ENCODE results near the gene COL27A1. TPM values are rescaled to one million over a fixed set of nuclear protein-coding genes. Genes with fewer than 3 reads are reported as not detected.

The COL27A1 gene
- polyA plus RNA-seq, 4 donors: 31.8 to 52.3 (median 39.3) TPM

DNA sequence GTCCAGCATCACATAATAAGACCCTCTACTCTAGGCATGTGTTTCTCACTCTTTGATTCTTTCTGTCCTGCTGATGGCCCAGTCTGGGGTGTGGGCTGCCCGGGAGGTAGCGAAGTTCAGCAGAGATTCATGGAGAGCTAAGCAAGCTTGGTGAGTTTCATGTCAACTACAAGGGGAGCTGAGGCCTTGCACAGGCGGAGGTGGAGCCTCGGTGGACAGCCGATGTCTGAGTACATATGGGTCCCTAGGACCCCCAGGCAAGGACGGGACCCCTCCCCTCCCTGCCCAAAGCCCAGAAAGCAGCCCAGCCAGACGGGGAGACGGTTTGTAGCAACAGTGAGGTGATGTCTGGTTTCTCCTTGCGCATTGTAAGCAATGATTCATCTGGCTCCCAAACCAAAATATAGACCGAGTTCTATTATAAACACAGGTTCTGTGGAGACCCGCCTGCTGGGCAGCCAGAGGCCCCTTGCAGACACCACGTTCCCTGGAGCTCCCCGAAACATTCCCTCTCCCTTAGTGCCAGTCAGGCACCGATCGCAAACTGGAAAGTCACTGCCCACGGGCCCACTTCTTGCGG, 45.5 kb downstream of the COL27A1 start:
- no peak for DNase-seq (ENCODE audit: low read depth in 4 of 4, low spot score in 3 of 4)

DNA sequence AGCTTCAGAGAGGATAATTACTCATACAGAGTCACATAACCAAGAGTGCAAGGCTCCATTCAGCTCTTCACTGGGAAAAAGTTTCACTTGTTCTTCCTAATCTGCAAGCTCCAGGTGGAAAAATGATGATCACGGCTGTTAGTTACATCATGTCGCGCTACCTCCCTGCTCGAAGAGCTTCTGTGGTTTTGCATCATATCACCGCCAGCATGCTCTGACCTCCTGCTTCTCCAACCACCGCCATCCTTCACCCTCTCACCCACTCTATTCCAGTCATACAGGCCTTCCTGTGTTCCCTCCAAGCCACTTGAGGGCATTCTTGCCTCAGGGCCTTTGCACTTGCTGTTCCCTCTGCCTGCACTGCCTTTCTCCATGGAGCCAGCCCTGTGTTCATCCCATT, 47.1 kb downstream of the COL27A1 start:
- DNase-seq (ENCODE audit: low read depth in 4 of 4, low spot score in 3 of 4): no peak

DNA sequence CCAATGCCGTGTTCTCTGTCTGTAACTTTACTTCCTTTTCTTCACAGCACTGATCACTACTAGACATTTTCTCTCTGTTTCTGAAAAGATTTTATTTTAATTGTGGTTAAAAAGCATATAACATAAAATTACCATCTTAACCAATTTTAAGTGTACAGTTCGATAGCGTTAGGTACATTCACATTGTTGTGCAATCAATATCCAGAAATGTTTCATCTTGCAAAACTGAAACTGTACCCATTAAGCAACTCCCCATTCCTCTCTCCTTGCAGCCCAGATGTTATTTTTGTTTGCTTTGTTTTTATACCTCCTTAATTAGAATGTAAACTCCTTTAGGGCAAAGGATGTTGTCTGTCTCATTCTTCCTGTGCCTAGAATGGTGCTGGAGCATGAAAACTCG, 47.5 kb downstream of the COL27A1 start:
- DNase-seq (ENCODE audit: low read depth in 4 of 4, low spot score in 3 of 4): no peak

DNA sequence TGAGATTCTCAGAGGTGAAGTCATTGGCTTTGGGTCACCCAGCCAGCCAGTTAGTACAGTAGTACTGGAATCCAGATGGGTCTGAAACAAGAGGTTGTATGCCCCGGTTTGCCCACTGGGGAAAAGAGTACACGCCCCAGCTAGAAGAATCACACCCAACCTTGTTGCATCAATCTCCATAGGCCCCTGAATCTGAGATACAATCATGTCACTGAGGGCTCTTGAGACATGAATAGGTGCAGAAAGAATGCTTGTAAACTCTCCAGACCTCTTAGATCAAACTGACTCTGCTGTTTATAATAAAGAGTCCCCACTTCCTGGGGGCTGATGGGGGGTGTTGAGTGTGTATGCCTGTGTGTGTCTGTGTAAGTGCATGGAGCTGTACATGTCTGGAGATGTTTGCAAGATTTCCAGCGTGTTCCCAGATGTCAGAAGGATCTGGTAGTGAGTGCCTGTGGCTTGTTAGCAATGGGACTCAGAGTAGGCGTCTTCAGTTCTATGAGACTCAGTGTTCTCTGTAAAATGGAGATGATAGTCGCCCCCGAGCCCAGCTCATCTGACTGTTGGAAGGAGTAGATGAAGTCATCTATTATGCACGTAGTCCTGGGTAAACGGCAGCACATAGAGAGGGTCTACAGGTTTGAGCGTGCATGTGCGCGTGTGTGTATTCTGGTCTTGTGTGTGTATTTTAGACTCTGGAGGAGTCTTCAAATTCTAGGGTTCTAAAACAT, 48.2 kb downstream of the COL27A1 start:
- no peak for DNase-seq (ENCODE audit: low read depth in 4 of 4, low spot score in 3 of 4)

DNA sequence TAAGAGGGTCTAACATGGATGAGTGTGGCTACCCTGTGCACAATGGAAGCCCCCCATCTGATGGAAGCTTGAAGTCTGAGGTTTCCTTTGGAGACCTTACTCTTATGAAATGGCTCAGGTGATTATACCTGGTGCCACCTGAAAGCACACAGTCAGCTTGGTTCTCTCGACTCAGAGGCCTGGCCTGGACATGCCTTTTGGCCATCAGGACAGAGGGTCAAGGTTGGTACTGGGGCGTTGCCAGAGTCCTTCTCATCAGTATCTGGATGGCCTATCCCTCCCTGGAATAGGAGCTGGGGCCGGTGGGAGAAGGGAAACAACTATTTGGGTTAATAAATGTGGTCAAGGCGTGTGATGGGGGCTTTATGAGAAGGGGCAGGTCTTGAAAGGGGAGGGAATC, 48.9 kb downstream of the COL27A1 start:
- DNase-seq (ENCODE audit: low read depth in 4 of 4, low spot score in 3 of 4): no peak

DNA sequence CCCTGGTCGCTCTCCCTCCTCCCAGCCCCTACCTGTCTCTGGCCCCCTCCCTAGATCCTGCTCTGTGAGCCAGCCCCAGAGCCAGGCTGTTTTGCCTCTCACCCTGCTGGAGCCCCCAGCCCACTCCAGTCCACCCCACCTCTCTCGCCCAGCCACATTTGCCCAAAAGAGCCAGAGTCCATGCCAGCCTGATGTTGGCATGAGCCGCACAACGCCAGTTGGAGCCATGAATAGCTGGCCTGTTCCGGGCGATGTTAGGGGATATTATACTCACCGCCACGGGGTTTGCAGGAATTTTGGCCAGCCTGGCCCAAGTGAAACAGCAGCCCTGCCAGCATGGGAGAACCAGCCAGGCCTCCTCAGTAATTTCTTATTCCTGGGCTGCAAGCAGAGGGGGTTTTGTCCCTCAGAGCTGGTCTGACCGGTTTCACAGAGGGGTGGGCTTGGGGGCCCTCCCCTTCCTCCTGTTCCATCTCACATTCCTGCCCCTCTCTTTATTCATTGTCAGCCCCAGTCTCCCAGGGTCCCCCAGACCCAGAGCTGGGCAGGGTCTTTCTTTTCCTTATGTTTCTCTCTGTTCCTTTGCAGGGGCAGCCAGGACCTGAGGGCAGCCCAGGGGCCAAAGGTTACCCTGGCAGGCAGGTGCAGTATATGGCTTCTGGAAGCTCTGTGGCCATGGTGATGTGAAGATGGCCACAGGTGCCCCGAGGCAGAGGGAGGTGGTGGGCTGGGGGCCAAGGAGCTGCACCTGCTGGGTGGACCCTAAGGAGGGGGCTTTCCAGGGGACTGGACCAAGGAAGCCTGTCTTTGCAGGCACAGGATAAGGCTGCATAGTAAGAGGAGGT, 50.1 kb downstream of the COL27A1 start:
- DNase-seq (ENCODE audit: low read depth in 4 of 4, low spot score in 3 of 4): no peak

DNA sequence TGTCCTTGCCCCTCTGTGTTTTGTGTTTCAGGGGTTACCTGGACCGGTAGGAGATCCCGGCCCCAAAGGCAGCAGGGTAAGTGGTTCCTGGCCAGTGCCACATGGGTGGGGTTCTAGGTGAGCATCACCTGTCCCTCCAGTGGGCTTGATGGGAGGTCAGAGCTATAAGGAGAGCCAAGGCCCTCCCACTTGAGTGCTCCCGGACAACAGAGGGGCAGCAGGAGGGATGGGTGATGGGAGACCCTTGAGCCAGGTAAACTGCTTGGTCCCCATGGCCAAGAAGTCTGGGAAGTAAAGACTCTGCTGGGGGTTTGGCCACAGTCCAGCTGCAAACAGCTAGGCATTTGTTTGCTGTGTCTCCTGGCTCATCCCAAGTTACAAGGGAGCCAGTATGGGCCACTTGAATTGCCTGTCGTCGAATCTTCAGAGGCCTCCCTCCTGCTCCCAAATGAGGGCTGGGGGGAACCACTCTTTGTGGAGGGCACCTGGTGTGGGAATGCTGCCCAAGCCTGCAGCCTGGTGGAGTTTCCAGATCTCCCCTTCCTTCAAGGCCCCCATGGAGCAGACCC, 51.0 kb downstream of the COL27A1 start:
- no peak for DNase-seq (ENCODE audit: low read depth in 4 of 4, low spot score in 3 of 4)

DNA sequence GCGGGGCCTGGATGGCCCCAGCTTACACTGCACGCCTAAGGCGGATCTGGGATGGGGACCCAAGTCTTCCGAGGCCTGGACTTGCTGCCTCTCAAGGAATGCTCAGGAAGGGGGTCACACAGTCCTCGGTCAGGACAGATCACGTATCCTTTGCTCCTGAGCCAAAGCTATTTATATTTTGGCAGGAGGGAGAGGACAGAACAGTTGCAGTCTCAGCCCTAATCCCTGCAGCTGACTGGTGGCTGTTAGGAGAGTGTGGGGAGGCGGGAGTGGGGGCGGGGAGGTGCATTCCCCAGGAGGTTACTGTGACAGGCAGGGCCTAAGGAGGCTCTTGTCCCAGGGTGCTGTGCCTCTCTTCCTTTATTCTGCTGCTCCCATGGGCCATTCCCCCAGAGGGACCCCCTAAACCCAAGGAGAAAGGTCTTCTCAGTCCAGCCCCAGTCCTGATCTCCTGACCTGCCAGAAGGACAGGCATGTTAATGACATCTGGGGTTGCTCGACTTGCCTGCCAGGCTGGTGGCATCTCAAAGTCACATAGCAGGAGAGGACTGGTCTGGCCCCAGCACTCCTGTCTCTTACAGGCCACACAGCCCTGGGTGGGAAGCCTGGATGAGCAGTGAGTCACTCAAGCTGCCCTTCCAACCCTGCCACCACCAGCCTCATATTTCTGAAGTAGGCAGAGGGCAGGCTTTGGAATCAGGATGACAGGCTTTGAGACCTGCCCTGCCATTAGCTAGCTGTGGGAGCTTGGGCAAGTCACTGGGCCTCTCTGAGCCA, 51.9 kb downstream of the COL27A1 start:
- no peak for DNase-seq (ENCODE audit: low read depth in 4 of 4, low spot score in 3 of 4)

DNA sequence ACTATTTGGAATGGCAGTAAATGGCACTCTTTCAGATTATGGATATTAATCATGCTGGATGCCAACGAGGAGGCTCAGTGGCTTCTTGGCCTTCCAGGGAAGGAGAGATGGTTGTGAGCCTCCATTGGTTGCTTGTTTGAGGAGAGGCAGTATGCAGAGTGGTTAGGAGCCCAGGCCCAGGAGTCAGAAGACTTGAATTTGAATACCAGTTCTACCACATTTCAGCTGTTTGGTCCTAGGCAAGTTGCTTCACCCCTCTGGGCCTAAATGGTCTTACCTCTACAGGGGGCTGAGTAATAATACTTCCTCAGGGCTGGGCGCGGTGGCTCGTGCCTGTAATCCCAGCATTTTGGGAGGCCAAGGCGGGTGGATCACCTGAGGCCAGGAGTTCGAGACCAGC, 52.5 kb downstream of the COL27A1 start:
- DNase-seq (ENCODE audit: low read depth in 4 of 4, low spot score in 3 of 4): no peak

DNA sequence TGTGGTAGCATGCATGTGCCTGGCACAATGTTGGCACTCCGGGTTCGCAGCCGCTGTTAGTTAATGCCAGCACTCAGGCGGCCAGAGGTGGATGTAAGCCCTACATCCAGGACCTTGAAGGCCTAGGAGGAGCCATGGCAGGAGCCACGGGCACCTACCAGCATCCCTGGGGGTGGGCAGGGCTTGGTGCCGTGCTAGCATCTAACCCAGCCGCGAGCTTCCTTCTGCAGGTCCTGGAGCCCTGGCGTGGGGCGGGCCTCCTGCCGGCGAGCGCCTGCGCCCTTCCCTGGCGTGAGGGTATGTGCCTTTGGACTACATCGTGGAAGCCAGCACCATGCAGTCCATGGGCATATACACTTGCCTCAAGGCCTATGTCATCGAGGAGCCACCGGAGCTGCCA, 53.8 kb downstream of the COL27A1 start:
- no peak for DNase-seq (ENCODE audit: low read depth in 4 of 4, low spot score in 3 of 4)

DNA sequence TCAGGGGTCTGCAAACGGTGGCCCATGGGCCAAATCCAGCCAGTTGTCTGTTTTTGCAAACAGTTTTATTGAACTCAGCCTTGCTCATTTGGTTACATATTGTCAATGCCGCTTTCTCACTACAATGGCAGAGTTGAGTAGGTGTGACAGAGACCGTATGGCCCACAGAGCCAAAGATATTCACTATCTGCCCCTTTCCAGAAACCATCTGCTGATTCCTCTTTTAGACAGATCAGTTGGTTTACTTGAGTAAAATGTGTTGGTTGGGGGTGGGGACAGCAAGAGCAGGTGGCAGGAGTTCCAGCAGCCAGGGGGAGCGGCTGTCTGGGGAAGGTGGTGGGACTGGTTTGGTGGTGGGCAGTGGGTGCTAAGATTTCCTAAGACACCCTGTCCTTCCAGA, 54.8 kb downstream of the COL27A1 start:
- no peak for DNase-seq (ENCODE audit: low read depth in 4 of 4, low spot score in 3 of 4)

DNA sequence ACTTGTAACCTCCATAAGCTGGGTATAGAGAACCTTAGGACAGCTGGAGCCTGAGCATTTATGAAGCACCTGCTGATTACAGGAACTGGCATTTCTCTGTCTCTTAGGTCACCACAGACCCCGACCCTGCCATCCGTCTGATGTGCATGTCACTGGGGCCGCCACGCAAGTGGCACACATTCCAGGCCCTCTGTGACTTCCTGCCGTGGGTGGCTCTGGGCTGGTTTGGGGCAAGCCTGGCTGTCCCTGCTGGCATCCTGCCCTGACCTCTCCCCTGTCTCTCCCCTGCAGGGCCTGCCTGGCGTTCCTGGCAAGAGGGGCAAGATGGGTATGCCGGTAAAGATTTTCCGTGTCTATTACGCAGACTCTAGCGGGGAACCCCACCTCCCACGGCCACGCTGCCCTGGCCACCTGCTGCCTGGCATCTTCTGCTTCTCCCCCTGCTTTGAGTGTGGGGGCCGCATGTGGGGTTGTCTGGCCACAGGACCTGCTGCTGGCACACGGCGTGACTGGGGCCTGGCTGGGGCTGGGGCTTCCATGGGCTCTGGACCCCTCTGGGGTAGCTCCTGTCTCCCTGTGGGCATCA, 55.4 kb downstream of the COL27A1 start:
- DNase-seq (ENCODE audit: low read depth in 4 of 4, low spot score in 3 of 4): no peak

DNA sequence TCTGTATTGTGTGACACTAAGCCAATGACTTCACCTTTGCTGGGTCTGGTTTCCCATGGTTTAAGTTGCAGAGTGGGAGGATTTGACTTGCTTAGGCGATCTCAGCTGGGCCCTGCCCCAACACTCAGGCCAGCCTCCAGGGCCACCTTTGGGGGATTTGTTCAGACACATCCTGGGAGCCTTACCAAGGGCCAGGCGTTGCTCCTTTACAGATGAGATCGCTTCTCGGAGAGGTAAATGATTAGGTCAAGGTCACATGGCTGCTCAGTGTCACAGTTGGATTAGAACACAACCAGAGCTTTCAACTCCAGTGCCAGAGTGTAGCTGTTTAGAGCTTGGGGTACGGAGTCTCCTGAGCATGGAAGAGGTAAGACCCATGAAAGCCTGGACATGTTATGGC, 57.5 kb downstream of the COL27A1 start:
- DNase-seq (ENCODE audit: low read depth in 4 of 4, low spot score in 3 of 4): no peak

DNA sequence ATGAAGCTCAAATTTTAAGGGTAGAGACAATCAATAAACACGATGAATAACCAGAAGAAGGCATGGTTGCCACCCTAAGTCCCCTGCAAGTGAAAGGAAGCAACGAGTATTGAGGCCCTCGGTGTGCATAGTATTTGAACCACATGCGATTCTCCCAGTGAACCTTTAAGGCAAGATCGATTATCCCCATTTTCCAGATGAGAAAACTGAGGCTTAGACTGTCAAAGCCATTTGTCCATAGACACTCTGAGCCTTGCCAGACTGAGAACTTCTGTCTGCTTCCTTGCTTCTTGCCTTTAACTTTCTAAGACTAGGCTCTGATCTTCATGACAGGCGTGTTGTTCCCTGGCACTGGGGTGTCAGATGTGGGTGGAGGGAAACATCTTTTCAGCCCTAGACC, 58.2 kb downstream of the COL27A1 start:
- DNase-seq (ENCODE audit: low read depth in 4 of 4, low spot score in 3 of 4): no peak

DNA sequence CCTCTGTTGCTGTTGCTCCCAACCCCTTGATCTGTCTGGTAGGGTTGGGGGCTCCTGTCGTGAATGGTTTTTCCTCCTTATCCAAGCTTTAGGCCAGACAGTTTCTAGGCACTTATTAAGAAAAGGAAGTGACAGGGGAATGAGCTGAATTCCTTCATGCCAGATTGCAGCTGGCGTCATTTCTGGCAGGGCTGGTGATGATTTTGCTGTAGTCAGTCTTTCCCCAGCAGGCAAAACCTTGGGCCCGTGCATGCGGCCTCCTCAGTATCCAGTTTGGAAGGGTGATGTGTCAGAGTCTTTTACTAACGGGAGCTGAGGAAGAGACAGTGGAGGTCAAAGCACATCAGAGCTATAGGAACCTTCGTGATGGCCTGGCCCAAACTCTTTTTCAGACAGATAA, 58.8 kb downstream of the COL27A1 start:
- no peak for DNase-seq (ENCODE audit: low read depth in 4 of 4, low spot score in 3 of 4)

DNA sequence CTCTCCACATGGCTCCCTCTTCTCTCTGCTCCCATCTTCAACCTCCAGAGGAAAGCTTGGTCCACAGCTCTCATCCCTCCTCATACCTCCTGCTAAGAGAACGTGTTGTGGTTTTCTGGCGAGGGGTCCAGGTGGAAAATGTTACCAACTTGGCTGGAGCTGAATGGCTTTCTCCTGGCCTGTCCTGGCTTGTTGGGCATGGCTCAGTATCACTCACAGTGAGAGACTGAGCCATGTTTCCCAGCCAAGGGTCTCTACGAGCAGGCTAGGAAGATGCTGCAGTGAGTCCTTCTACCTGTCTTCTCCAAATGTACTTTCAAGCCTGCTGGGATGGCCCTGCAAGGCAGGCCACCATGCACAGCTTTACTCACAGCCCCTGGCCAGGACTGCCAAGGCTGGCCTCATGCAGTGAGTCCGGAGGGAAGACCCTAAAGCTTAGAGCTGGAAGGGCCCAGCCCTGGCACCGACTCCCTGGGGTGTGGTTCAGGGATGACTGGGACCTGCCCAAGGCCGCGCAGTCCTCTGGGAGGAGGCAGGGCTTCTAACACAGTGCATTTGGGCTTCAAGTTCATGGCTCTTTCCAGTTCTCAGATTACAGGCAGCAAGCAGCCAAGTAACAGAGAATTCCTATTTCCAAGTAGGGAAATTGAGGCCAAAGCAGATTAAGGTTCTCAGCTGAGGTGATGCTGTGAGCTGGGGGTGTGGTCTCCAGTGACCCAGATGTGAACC, 59.5 kb downstream of the COL27A1 start:
- no peak for DNase-seq (ENCODE audit: low read depth in 4 of 4, low spot score in 3 of 4)

DNA sequence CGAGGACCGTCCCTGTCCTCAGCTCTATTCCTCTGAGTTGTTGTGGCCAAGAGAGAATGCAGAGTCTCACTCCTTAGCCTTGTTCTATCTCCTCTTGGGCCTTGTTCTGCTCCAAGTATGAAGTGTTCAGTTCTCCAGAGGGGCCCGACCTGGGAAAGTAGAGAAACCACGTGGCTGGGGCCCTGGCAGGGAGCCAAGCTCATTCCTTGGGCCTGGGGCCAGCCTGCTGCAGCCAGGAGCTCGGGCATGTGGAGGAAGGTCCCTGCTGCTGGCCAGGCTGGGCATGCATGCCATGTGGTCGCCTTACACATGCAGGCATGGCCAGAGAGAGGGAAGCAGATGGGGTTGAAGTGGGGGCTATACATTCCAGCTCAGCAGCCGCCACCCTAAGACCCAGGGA, 60.7 kb downstream of the COL27A1 start:
- DNase-seq (ENCODE audit: low read depth in 4 of 4, low spot score in 3 of 4): peak; percentile 53 to 64 (median 61)

DNA sequence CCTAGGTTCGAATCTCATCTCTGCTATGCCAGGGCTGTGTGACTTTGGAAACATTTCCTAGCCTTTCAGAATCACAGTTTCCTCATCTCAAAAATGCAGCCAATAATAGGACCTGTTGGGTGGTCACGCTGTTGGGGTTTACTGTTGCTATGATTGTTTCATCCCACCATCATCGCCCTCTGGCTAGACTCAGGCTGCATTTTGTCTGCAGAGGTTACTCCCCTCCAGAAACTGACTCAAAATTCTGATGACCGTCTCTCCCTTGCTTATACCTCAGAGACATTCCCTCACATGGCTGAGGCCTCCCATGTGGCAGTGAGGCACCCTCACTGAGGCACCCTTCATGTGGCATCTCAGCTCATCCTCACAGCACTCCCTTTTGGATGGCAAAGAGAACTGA, 61.6 kb downstream of the COL27A1 start:
- no peak for DNase-seq (ENCODE audit: low read depth in 4 of 4, low spot score in 3 of 4)

DNA sequence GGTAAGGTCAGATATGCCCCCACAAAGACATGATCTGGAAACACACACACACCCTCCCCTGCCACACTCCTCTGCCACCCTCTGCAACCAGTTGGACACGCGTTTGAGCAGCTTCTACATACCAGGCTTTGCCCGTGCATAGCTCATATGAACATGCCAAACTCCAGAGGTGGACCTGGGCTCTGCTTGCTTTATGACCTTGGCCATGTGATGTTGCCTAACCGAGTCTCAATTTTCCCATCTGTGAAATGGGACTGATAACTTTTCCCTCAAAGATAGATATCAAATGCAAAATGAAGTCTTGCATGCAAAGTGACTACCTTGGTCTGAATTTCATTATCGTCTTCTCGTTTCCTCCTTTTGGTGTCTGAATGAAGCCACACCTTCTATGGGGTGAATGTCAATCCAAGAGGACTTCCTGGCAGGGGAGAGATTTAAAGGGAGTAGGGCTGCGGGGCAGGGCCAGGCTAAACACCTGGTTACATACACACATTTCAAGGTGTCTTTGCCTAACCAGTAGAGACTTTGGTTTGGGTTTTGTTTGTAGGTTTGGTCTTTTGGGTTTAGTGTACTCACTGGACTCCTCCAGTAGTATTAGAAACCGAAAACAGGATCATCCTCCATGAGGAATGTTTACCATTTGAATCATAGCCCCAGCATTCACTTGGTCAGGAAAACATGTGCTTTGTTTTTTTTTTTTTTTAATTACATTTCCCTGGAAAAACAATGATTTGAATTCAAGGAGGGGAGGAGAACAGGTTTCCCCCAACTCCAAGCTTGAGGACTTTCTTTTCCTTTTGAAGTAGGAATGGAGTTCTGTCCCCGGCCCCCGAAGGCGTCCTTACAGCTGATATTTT, 63.2 kb downstream of the COL27A1 start:
- no peak for DNase-seq (ENCODE audit: low read depth in 4 of 4, low spot score in 3 of 4)
